ENCODE results near the gene PTPRK. TPM values are rescaled to one million over a fixed set of nuclear protein-coding genes. Genes with fewer than 3 reads are reported as not detected.

Gene PTPRK
- total RNA-seq, 1 donor from 2014 or later, result 46.3 TPM

GRCh38 chr6:128515550-128516513 is 4.6 kb downstream of the PTPRK start:
- no peak for DNase-seq

GRCh38 chr6:128513878-128514277 is 6.5 kb downstream of the PTPRK start:
- peak; percentile 56 for DNase-seq

- DNase-seq, result no peak
These were observed 8.1 kb downstream of the PTPRK start for GRCh38 chr6:128512296-128512695.

GRCh38 chr6:128511506-128511905 is 8.9 kb downstream of the PTPRK start:
- no peak for DNase-seq

- DNase-seq, result no peak
These were observed 10.7 kb downstream of the PTPRK start for GRCh38 chr6:128509709-128510108.

GRCh38 chr6:128508588-128509296 is 11.7 kb downstream of the PTPRK start:
- no peak for DNase-seq

- no peak for DNase-seq
These were observed 12.8 kb downstream of the PTPRK start for GRCh38 chr6:128507337-128508310.

- no peak for DNase-seq
These were observed 14.8 kb downstream of the PTPRK start for GRCh38 chr6:128505603-128506002.

- no peak for DNase-seq
These were observed 16.3 kb downstream of the PTPRK start for GRCh38 chr6:128504003-128504654.

- no peak for DNase-seq
These were observed 19.4 kb downstream of the PTPRK start for GRCh38 chr6:128500749-128501600.

- no peak for DNase-seq
These were observed 20.4 kb downstream of the PTPRK start for GRCh38 chr6:128500014-128500413.

- DNase-seq, result no peak
These were observed 21.2 kb downstream of the PTPRK start for GRCh38 chr6:128499079-128499731.

- DNase-seq, result no peak
These were observed 22.2 kb downstream of the PTPRK start for GRCh38 chr6:128498234-128498633.

- no peak for DNase-seq
These were observed 24.7 kb downstream of the PTPRK start for GRCh38 chr6:128495536-128496333.

GRCh38 chr6:128494440-128494839 is 26.0 kb downstream of the PTPRK start:
- no peak for DNase-seq

GRCh38 chr6:128493877-128494276 is 26.5 kb downstream of the PTPRK start:
- no peak for DNase-seq

- peak; percentile 61 for DNase-seq
These were observed 28.0 kb downstream of the PTPRK start for GRCh38 chr6:128492386-128492785.

- peak; percentile 65 for DNase-seq
These were observed 28.7 kb downstream of the PTPRK start for GRCh38 chr6:128491610-128492206.

GRCh38 chr6:128491100-128491581 is 29.3 kb downstream of the PTPRK start:
- DNase-seq, result no peak
